ENCODE data around the gene FGD4.

The FGD4 gene

DNA sequence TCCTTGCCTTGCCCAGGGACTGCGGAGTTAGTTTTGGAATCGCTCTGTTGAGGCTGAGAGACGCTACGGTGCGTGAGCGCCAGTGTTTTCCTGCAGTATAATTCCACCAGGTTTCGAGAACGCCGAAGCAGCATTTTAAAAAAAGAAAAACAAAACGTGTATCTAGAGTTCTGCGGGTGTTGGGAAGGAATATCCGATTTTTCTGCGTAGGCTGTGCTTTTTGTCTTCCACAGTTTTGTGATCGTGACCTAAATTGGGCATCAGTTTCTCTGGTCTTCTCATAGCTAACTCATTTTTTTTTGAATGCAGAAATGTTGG, 280.5 kb downstream of the FGD4 start:
- no peak for DNase-seq (ENCODE audit: low read depth)
- peak overlapping the region; percentile 82 for H3K4me3 ChIP-seq (ENCODE audit: low read depth, low read length)
- TF ChIP-seq, protein P1, sequence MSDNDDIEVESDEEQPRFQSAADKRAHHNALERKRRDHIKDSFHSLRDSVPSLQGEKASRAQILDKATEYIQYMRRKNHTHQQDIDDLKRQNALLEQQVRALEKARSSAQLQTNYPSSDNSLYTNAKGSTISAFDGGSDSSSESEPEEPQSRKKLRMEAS (IDR thresholded peaks at IDR 0.05; ENCODE audit: low read depth, low read length) = no peak
- TF ChIP-seq POLR2A (IDR thresholded peaks at IDR 0.05; ENCODE audit: extremely low read depth, insufficient read length) (no peak), MYC (IDR thresholded peaks at IDR 0.05; ENCODE audit: low read depth, low read length) (no peak)
- TF ChIP-seq, protein P2, sequence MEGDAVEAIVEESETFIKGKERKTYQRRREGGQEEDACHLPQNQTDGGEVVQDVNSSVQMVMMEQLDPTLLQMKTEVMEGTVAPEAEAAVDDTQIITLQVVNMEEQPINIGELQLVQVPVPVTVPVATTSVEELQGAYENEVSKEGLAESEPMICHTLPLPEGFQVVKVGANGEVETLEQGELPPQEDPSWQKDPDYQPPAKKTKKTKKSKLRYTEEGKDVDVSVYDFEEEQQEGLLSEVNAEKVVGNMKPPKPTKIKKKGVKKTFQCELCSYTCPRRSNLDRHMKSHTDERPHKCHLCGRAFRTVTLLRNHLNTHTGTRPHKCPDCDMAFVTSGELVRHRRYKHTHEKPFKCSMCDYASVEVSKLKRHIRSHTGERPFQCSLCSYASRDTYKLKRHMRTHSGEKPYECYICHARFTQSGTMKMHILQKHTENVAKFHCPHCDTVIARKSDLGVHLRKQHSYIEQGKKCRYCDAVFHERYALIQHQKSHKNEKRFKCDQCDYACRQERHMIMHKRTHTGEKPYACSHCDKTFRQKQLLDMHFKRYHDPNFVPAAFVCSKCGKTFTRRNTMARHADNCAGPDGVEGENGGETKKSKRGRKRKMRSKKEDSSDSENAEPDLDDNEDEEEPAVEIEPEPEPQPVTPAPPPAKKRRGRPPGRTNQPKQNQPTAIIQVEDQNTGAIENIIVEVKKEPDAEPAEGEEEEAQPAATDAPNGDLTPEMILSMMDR (IDR thresholded peaks at IDR 0.05; ENCODE audit: low read depth, low read length) = no peak

DNA sequence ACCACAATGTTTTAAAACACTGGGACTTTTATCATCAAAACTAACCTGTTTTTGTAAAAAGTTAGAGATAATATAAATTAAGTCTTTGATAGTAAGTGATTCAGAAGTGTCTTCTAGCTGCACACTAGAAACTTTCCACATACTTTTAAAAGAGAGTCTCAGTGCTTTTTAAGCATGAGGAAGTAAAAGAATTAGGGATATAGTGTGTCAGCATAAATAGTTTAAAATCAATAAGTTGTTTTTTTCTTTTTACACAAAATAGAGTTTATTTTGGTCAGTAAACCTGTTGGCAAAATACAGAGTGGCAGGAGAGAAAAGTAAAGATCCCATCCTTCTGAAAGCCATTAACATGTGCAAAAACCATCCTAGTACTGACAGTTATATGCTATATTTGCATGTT, 281.4 kb downstream of the FGD4 start:
- H3K4me3 ChIP-seq (ENCODE audit: low read depth, low read length) = peak overlapping the region; percentile 82
- TF ChIP-seq POLR2A (IDR thresholded peaks at IDR 0.05; ENCODE audit: extremely low read depth, insufficient read length) = no peak
- DNase-seq (ENCODE audit: low read depth) = no peak

DNA sequence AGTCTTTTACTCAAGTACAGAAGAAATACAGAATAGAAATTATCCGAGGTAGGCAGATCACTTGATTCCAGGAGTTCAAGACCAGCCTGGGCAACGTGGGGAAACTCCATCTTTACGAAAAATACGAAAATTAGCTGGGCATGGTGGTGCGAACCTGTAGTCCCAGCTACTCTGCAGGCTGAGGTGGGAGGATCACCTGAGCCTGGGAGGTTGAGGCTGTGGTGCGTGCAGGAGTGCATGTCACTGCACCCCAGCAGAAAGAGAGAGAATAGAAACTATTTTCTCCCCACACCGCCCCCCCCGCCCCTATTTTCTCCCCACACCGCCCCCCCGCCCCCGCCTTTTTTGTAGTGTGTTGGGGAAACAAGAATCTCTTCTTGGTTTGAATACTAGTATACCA, 281.9 kb downstream of the FGD4 start:
- no peak for TF ChIP-seq MYC (IDR thresholded peaks at IDR 0.05; ENCODE audit: low read depth, low read length)
- no peak for TF ChIP-seq POLR2A (IDR thresholded peaks at IDR 0.05; ENCODE audit: extremely low read depth, insufficient read length)
- TF ChIP-seq, protein P1 (IDR thresholded peaks at IDR 0.05; ENCODE audit: low read depth, low read length) = no peak
- TF ChIP-seq, protein P2 (IDR thresholded peaks at IDR 0.05; ENCODE audit: low read depth, low read length) = no peak
- DNase-seq (ENCODE audit: low read depth) = no peak
- H3K4me3 ChIP-seq (ENCODE audit: low read depth, low read length) = peak overlapping the region; percentile 82

DNA sequence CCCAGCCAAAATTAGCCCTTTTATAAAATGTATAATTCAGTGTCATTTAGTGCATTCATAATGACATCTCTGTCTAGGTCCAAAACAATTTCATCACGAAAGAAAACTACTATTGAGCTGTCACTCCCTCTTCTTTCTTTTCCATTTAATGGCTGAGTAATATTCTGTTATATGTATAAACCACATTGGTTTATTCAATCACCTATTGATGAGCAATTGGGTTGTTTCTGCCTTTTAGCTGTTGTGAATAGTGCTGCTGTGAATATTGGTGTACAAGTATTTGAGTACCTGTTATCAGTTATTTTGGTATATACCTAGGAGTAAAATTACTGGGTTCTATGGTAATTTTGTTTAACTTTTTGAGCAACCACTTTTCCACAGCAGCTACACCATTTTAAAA, 287.0 kb downstream of the FGD4 start:
- TF ChIP-seq, protein P2 (IDR thresholded peaks at IDR 0.05; ENCODE audit: low read depth, low read length) = no peak
- no peak overlapping the region for H3K4me3 ChIP-seq (ENCODE audit: low read depth, low read length)
- DNase-seq (ENCODE audit: low read depth) = no peak

DNA sequence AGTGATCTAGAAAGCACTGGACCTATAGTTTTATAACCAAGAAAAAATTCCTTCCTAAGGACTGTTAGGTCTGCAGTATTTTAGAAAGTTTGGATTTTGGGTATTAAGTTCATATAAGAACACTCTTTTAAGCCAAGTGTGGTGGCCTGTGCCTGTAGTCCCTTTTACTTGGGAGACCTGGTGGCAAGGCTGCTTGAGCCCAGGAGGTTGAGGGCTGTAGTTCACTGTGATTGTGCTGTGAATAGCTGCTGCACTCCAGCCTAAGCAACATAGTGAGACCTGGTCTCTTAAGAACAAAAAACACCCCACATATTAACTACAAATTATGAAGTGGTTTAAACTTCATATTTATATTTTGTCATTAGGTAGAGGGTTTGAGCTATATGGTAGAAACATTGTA, 289.4 kb downstream of the FGD4 start:
- TF ChIP-seq POLR2A (IDR thresholded peaks at IDR 0.05; ENCODE audit: extremely low read depth, insufficient read length) (no peak), MYC (IDR thresholded peaks at IDR 0.05; ENCODE audit: low read depth, low read length) (no peak)
- TF ChIP-seq, protein P2 (IDR thresholded peaks at IDR 0.05; ENCODE audit: low read depth, low read length) = no peak
- TF ChIP-seq, protein P1 (IDR thresholded peaks at IDR 0.05; ENCODE audit: low read depth, low read length) = no peak
- no peak overlapping the region for H3K4me3 ChIP-seq (ENCODE audit: low read depth, low read length)
- no peak for DNase-seq (ENCODE audit: low read depth)

DNA sequence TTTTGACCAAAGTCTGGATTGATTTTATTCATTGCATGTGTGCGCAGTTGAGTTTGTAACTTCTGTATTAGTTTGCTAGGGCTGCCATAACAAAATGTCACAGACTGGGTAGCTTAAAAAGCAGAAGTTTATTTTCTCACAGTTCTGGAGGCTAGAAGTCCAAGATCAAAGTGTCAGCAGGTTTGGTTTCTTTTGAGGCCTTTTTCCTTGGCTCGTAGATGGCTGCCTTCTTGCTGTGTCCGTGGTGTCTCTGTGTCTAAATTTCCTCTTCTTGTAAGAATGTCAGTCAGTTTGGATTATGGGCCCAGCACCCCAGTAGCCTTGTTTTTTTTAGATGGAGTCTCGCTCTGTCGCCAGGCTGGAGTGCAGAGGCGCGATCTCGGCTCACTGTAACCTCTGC, 291.6 kb downstream of the FGD4 start:
- TF ChIP-seq POLR2A (IDR thresholded peaks at IDR 0.05; ENCODE audit: extremely low read depth, insufficient read length) (no peak), MYC (IDR thresholded peaks at IDR 0.05; ENCODE audit: low read depth, low read length) (no peak)
- TF ChIP-seq, protein P1 (IDR thresholded peaks at IDR 0.05; ENCODE audit: low read depth, low read length) = no peak
- TF ChIP-seq, protein P2 (IDR thresholded peaks at IDR 0.05; ENCODE audit: low read depth, low read length) = no peak
- no peak for DNase-seq (ENCODE audit: low read depth)

More for the DNA sequence above, 291.6 kb downstream of the FGD4 start:
- H3K4me3 ChIP-seq (ENCODE audit: low read depth, low read length) = no peak overlapping the region

Data from NB4 (cell line).